ENCODE measurements around the gene RNLS. TPM values are rescaled to one million over a fixed set of nuclear protein-coding genes. Genes with fewer than 3 reads are reported as not detected.

RNLS gene
- total RNA-seq, result 1 to 10 TPM; 1.2 to 1.8 TPM

DNA sequence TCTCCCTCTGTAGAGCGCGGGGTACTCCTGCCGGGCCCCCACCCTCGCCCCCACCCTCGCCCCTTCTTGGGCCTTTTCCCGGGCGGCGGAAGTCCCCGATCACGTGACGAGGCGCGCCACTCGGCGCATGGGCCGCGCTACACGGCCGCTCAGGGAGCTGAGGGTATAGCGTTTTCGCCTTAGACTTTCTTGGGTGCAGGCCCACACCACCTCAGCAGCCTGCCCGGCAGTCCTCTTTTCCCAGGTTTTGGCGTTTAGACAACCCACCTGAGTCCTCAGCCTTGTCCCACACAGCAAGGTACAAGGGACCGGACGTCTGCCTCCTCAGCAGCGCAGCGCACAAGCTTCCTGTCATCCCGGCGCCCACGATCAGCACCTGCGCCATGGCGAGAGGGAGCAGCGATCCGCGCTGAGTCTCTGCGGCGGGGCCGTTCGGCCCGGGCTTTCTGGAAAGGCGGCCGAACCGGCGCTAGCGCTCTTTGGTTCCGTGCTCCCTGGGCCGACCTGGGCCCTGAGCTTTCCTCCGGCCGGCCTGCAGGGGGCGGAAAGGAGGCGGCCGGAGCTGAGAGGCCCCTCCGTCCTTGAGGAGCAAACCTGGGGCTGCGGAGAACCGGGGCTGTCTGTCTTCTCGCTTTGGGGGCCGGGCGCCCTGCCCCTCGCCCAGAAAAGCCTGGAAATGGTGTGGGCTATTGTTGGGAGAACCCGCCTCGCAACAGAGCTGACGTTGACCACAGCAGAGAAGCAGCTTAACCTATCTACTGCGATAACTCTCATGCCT lies at the start of gene RNLS:
TSS of gene RNLS (minus strand) at position 513 of the 778 bp plus-strand sequence.
- Mint-ChIP-seq H3K4me1 (peaks cover 14% of the 10 kb centered on the region), H3K27me3 (peaks cover 15% of the 10 kb centered on the region), H3K9me3 (no peaks in the 10 kb centered on the region), H3K36me3 (ENCODE audit: low read depth) (peaks cover 2% of the 10 kb centered on the region), H3K4me3 (peak within 1 kb of the TSS; percentile 76), H3K27ac (peak within 1 kb of the TSS; percentile 90)
- POLR2A ChIA-PET, result no interaction called here
- DNase-seq, result peak; percentile 58
- CTCF ChIA-PET, result interaction anchor here (0.8 to 1.8 kb wide), 15 partner anchors 8 to 754 kb away, joined by 3 to 10 read pairs (median 4); no protein-coding TSS in a partner anchor

- POLR2A ChIA-PET, result no interaction called here
- CTCF ChIA-PET, result no interaction called here
Observed at GRCh38 chr10:88624840-88625239, 41.7 kb upstream of the RNLS start.

DNA sequence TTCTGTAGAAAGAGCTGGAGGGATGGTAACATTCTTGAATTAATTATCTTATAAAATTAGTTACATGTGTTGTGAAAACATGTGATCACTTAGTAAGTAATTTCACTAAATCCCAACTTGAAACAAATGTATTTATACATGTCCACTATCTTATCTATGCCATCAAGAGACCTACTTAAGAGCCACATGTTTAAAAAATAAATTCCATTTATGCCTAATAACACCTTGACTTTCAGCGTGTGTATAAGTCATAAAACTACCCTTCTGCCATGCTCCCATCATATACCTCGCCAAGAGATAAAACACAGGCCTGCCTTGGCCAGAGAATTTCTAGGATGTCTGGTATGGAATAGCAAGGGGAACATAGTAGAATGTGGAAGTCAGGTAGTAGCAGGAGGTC lies 40.7 kb upstream of the RNLS start:
- peaks cover 2% of the 10 kb centered on the region for H3K9me3 Mint-ChIP-seq
- no peaks in the 10 kb centered on the region for H3K36me3 Mint-ChIP-seq (ENCODE audit: low read depth)
- H3K27ac Mint-ChIP-seq, result no peak overlapping the region
- ChIA-PET CTCF (no interaction called here), POLR2A (no interaction called here)
- no peaks in the 10 kb centered on the region for H3K4me1 Mint-ChIP-seq
- H3K4me3 Mint-ChIP-seq, result no peak overlapping the region
- peaks cover 15% of the 10 kb centered on the region for H3K27me3 Mint-ChIP-seq
- no peak for DNase-seq

More at GRCh38 chr10:88624840-88625239, 41.7 kb upstream of the RNLS start:
- H3K4me3 Mint-ChIP-seq, result no peak overlapping the region
- DNase-seq, result no peak
- no peaks in the 10 kb centered on the region for H3K36me3 Mint-ChIP-seq (ENCODE audit: low read depth)
- H3K27me3 Mint-ChIP-seq, result peaks cover 15% of the 10 kb centered on the region
- H3K4me1 Mint-ChIP-seq, result no peaks in the 10 kb centered on the region
- no peak overlapping the region for H3K27ac Mint-ChIP-seq
- H3K9me3 Mint-ChIP-seq, result peaks cover 2% of the 10 kb centered on the region

DNA sequence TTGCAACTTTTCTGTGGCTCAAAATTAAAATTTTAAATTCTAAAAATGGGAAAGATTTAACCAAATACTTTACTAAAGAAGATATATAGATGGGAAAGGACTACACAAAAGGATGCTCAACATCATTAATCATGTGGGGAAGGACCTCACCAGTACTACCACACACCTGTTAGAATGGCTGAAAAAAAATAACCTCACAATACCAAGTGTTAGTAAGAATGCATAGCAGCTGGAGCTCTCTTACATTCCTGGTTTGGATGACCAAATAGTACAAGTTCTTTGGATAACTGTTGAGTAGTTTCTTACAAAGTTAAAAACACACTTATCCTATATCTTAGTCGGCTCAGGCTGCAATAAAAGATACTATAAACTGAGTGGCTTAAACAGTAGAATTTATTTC lies 37.3 kb upstream of the RNLS start:
- Mint-ChIP-seq H3K4me3 (no peak overlapping the region), H3K9me3 (no peaks in the 10 kb centered on the region), H3K27me3 (peaks cover 3% of the 10 kb centered on the region), H3K36me3 (ENCODE audit: low read depth) (no peaks in the 10 kb centered on the region), H3K4me1 (no peaks in the 10 kb centered on the region), H3K27ac (no peak overlapping the region)
- no peak for DNase-seq
- ChIA-PET CTCF (no interaction called here), POLR2A (no interaction called here)

GRCh38 chr10:88618496-88618895 lies 35.4 kb upstream of the RNLS start:
- H3K9me3 Mint-ChIP-seq, result no peaks in the 10 kb centered on the region
- peaks cover 3% of the 10 kb centered on the region for H3K27me3 Mint-ChIP-seq
- H3K36me3 Mint-ChIP-seq (ENCODE audit: low read depth), result no peaks in the 10 kb centered on the region
- H3K4me3 Mint-ChIP-seq, result no peak overlapping the region
- no peak for DNase-seq
- no peak overlapping the region for H3K27ac Mint-ChIP-seq
- H3K4me1 Mint-ChIP-seq, result no peaks in the 10 kb centered on the region
- ChIA-PET CTCF (no interaction called here), POLR2A (no interaction called here)

GRCh38 chr10:88617772-88618300 lies 34.7 kb upstream of the RNLS start:
- no peak overlapping the region for H3K4me3 Mint-ChIP-seq
- no peaks in the 10 kb centered on the region for H3K9me3 Mint-ChIP-seq
- CTCF ChIA-PET, result interaction anchor here (0.5 kb wide), 1 partner anchor 181 kb away, joined by 3 read pairs; no protein-coding TSS in a partner anchor
- POLR2A ChIA-PET, result no interaction called here
- no peaks in the 10 kb centered on the region for H3K36me3 Mint-ChIP-seq (ENCODE audit: low read depth)
- no peaks in the 10 kb centered on the region for H3K4me1 Mint-ChIP-seq
- peaks cover 3% of the 10 kb centered on the region for H3K27me3 Mint-ChIP-seq
- DNase-seq, result no peak
- no peak overlapping the region for H3K27ac Mint-ChIP-seq

DNA sequence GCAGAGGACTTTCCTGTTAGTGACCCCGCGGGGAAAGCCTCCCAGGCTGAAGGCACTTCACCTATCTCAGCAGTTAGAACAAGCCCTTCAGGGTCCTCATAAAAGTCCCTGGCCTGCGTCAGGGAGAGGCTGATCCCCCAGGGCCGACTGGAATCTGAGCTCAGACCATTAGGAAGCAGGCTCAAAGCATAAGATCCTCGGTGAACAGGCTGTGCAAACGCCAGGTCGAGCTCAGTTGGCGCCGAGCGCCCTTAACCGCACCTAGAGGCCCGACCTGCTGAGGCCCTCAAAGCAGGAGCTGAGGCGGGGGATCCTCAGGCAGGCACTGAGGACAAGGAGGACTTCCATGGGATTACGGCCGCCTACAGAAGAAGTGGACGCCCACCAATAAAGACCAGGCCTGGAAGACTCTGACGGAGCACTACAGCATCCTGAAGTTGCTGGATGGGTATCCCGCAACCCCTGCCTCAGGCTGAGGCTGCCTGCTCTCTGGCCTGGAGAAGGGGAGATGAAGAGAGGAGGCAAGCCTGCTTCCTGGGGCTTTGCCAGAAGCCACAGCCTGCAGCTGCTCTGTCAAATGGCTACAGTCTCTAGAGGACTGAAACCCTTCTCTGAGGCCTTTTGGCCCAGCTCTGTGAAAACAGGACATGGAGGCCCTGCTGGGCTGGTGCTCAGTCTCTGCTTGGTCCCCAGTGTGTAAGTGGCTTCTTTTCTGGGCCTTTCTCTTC lies 33.3 kb upstream of the RNLS start:
- Mint-ChIP-seq H3K4me1 (no peaks in the 10 kb centered on the region), H3K27me3 (peaks cover 3% of the 10 kb centered on the region), H3K27ac (no peak overlapping the region), H3K4me3 (no peak overlapping the region), H3K36me3 (ENCODE audit: low read depth) (no peaks in the 10 kb centered on the region), H3K9me3 (no peaks in the 10 kb centered on the region)
- no peak for DNase-seq
- POLR2A ChIA-PET, result no interaction called here
- CTCF ChIA-PET, result no interaction called here

- ChIA-PET POLR2A (no interaction called here), CTCF (interaction anchor here (0.6 kb wide), 1 partner anchor 1568 kb away, joined by 3 read pairs; no protein-coding TSS in a partner anchor)
- Mint-ChIP-seq H3K27ac (no peak overlapping the region), H3K36me3 (ENCODE audit: low read depth) (no peaks in the 10 kb centered on the region), H3K4me3 (no peak overlapping the region), H3K9me3 (no peaks in the 10 kb centered on the region), H3K27me3 (peaks cover 15% of the 10 kb centered on the region), H3K4me1 (no peaks in the 10 kb centered on the region)
- no peak for DNase-seq
Observed at GRCh38 chr10:88608780-88609179, 25.7 kb upstream of the RNLS start.

GRCh38 chr10:88608052-88608732 lies 25.1 kb upstream of the RNLS start:
- Mint-ChIP-seq H3K9me3 (no peaks in the 10 kb centered on the region), H3K27me3 (peaks cover 15% of the 10 kb centered on the region), H3K36me3 (ENCODE audit: low read depth) (no peaks in the 10 kb centered on the region), H3K27ac (no peak overlapping the region), H3K4me3 (no peak overlapping the region), H3K4me1 (no peaks in the 10 kb centered on the region)
- POLR2A ChIA-PET, result no interaction called here
- DNase-seq, result no peak
- CTCF ChIA-PET, result no interaction called here

- Mint-ChIP-seq H3K4me3 (no peak overlapping the region), H3K36me3 (ENCODE audit: low read depth) (no peaks in the 10 kb centered on the region), H3K9me3 (peaks cover 4% of the 10 kb centered on the region), H3K27me3 (peaks cover 2% of the 10 kb centered on the region), H3K4me1 (peaks cover 3% of the 10 kb centered on the region), H3K27ac (no peak overlapping the region)
- POLR2A ChIA-PET, result no interaction called here
- no peak for DNase-seq
- CTCF ChIA-PET, result no interaction called here
Observed at GRCh38 chr10:88598055-88598454, 14.9 kb upstream of the RNLS start.

- DNase-seq, result no peak
- CTCF ChIA-PET, result no interaction called here
Observed at GRCh38 chr10:88594482-88594881, 11.4 kb upstream of the RNLS start.

DNA sequence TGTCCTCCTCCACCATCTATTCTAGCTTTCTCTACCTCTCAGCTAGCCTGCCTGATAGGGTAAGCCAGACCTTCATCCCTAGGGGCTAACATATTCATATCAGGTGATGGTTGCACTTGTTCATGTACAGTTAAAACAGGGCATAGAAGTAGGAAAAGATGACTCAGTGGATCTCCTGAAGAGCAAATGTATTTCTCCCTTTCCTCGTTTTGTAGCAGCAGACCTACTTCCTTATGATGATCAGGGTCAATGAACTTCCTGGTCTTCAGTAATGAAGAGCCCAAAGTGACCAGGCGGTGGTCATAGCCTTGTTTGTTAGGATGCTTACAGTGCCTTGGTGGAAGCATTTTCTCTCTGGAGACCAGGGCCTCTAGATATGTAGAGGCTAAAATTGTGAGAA lies 9.8 kb upstream of the RNLS start:
- ChIA-PET CTCF (interaction anchor here (0.8 to 2.0 kb wide), 2 partner anchors 10 to 18 kb away, joined by 4 to 7 read pairs; partner anchors contain the start of gene RNLS), POLR2A (no interaction called here)
- no peaks in the 10 kb centered on the region for H3K9me3 Mint-ChIP-seq
- H3K27ac Mint-ChIP-seq, result no peak overlapping the region
- no peaks in the 10 kb centered on the region for H3K36me3 Mint-ChIP-seq (ENCODE audit: low read depth)
- no peak for DNase-seq
- no peaks in the 10 kb centered on the region for H3K4me1 Mint-ChIP-seq
- peaks cover 12% of the 10 kb centered on the region for H3K27me3 Mint-ChIP-seq
- no peak overlapping the region for H3K4me3 Mint-ChIP-seq

More at GRCh38 chr10:88594482-88594881, 11.4 kb upstream of the RNLS start:
- Mint-ChIP-seq H3K36me3 (ENCODE audit: low read depth) (no peaks in the 10 kb centered on the region), H3K27me3 (peaks cover 10% of the 10 kb centered on the region), H3K9me3 (no peaks in the 10 kb centered on the region), H3K4me1 (peaks cover 3% of the 10 kb centered on the region), H3K27ac (no peak overlapping the region), H3K4me3 (no peak overlapping the region)
- POLR2A ChIA-PET, result no interaction called here

DNA sequence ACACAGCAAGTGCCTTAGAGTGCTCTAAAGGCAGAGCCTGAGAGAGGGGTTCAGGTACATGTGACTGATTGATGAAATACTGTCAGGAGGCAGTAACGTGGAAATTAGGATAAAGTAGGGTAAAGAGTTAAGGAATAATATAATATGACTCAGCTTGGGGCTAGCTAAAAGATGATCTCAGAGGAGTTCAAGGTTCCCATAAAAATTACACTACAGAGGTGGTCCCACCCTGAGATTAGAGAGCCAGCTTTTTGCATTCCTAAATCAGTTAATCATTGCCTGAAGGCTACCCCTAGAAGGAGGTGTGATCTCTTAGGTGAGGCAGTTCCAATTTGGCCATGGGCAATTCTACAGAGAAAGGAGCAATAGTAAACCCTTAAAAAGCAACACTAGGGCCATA lies 9.3 kb upstream of the RNLS start:
- Mint-ChIP-seq H3K4me3 (no peak overlapping the region), H3K27ac (no peak overlapping the region), H3K36me3 (ENCODE audit: low read depth) (no peaks in the 10 kb centered on the region), H3K9me3 (no peaks in the 10 kb centered on the region), H3K27me3 (peaks cover 14% of the 10 kb centered on the region), H3K4me1 (no peaks in the 10 kb centered on the region)
- CTCF ChIA-PET, result interaction anchor here (0.6 to 2.0 kb wide), 3 partner anchors 9 to 189 kb away, joined by 3 to 7 read pairs (median 4); partner anchors contain the start of gene RNLS
- POLR2A ChIA-PET, result no interaction called here
- no peak for DNase-seq
